NB4 (cell line): ENCODE measurements around the gene LPAR3.

Experiments
- CTCF ChIP-seq: IDR thresholded peaks from one replicate; pipeline ENCODE4 v1.5.1; 2012; ENCODE audit warnings: low read depth, low read length
- POLR2A ChIP-seq: IDR thresholded peaks from 2 replicates; pipeline ENCODE4 v1.6.1; 2011; ENCODE audit warnings: mild to moderate bottlenecking; ENCODE audit not compliant: insufficient read length; ENCODE audit errors: extremely low read depth

- TF ChIP-seq POLR2A (no peak), CTCF (no peak)
Measured at GRCh38 chr1:84782881-84783280, 110.1 kb downstream of the LPAR3 start.
